HEK293T (cell line): ENCODE measurements around the gene SRMS.
"Not testable (repeated sequence)": the region's sequence is repeated elsewhere in the genome, so short reads cannot be mapped to it uniquely, and the experiment has no call there.

Source experiments
- CTCF ChIA-PET: fragments of 350-600 bp; formaldehyde crosslinking; extraction: SDS; loops from one replicate; lab custom pipeline; 2021; ENCODE audit warnings: antibody characterized with exemption, inconsistent platforms; lab: Yijun Ruan, JAX
- POLR2A ChIA-PET: fragments of 350-600 bp; formaldehyde crosslinking; extraction: SDS; loops from one replicate; lab custom pipeline; 2020; ENCODE audit warnings: antibody characterized with exemption, inconsistent platforms; lab: Yijun Ruan, JAX
- DNase-seq: peaks from one replicate; pipeline ENCODE4 v3.0.0; 2012; ENCODE audit warnings: mixed read lengths; ENCODE audit errors: extremely low spot score
- ARNT ChIP-seq: fragments of 450-650 bp; IDR thresholded peaks from 2 replicates; pipeline ENCODE4 v1.6.1; 2017; ENCODE audit warnings: mild to moderate bottlenecking
- BHLHE40 ChIP-seq: fragments of 450-650 bp; IDR thresholded peaks from 2 replicates; pipeline ENCODE4 v1.6.1; 2016; ENCODE audit warnings: mild to moderate bottlenecking, moderate library complexity, borderline replicate concordance
- CTBP1 ChIP-seq: fragments of 450-650 bp; IDR thresholded peaks from 2 replicates; pipeline ENCODE4 v1.6.1; 2016; ENCODE audit warnings: borderline replicate concordance
- ELF4 ChIP-seq: fragments of 450-650 bp; IDR thresholded peaks from 2 replicates; pipeline ENCODE4 v1.6.1; 2017; ENCODE audit warnings: antibody characterized with exemption
- FOXA1 ChIP-seq: fragments of 450-650 bp; IDR thresholded peaks from 2 replicates; pipeline ENCODE4 v1.6.1; 2016; ENCODE audit warnings: mild to moderate bottlenecking
- FOXK2 ChIP-seq: fragments of 450-650 bp; IDR thresholded peaks from 2 replicates; pipeline ENCODE4 v1.6.1; 2016; ENCODE audit warnings: mild to moderate bottlenecking
- FOXM1 ChIP-seq: fragments of 450-650 bp; IDR thresholded peaks from 2 replicates; pipeline ENCODE4 v1.6.1; 2017; ENCODE audit warnings: mild to moderate bottlenecking, borderline replicate concordance
- HDGF ChIP-seq: fragments of 450-650 bp; IDR thresholded peaks from 2 replicates; pipeline ENCODE4 v1.6.1; 2017; ENCODE audit warnings: antibody characterized with exemption, borderline replicate concordance
- L3MBTL2 ChIP-seq: fragments of 450-650 bp; conservative IDR thresholded peaks from 2 replicates; pipeline ENCODE4 v1.6.1; 2016; ENCODE audit warnings: mild to moderate bottlenecking
- LEF1 ChIP-seq: fragments of 450-650 bp; IDR thresholded peaks from 2 replicates; pipeline ENCODE4 v1.6.1; 2017; ENCODE audit warnings: mild to moderate bottlenecking, borderline replicate concordance
- NFRKB ChIP-seq: fragments of 450-650 bp; IDR thresholded peaks from 2 replicates; pipeline ENCODE4 v1.6.1; 2016; ENCODE audit warnings: mild to moderate bottlenecking, moderate library complexity
- SP1 ChIP-seq: fragments of 450-650 bp; IDR thresholded peaks from 2 replicates; pipeline ENCODE4 v1.6.1; 2017
- SUZ12 ChIP-seq: fragments of 450-650 bp; IDR thresholded peaks from 2 replicates; pipeline ENCODE4 v1.6.1; 2016; ENCODE audit warnings: mild to moderate bottlenecking
- TARDBP ChIP-seq: fragments of 450-650 bp; IDR thresholded peaks from 2 replicates; pipeline ENCODE4 v1.6.1; 2016
- ZNF384 ChIP-seq: fragments of 450-650 bp; IDR thresholded peaks from 2 replicates; pipeline ENCODE4 v1.6.1; 2016
- TF ChIP-seq, protein P1 (sequence below): fragments of 450-650 bp; IDR thresholded peaks from 2 replicates; pipeline ENCODE4 v1.6.1; 2016

SRMS gene

DNA sequence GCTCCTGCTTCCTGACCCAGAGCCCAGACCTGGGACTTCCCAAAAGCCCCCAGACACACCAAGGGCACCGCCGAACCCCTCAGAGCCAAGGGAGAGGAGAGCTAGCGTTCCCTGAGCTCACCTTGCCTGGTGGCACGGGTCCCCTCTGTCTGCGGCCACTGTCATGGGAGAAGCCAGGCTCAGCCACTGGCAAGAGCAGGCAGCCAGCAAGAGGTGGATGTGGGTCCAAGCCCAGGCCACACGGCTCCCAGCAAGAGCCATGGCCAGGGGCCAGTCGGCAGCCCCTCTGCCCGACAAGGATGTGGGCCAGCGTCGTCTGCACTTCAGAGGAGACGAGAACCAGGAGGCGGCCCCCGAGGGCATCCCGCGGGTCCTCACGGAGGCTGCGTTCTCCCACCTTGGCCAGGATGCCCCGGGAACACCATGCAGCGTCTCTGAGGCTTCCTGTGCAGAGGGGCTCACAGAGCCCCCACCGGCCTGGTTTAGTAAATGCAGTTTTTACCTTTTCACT lies 29.1 kb downstream of the SRMS start:
- POLR2A ChIA-PET: no interaction called here
- CTCF ChIA-PET: no interaction called here
- DNase-seq: no peak

DNA sequence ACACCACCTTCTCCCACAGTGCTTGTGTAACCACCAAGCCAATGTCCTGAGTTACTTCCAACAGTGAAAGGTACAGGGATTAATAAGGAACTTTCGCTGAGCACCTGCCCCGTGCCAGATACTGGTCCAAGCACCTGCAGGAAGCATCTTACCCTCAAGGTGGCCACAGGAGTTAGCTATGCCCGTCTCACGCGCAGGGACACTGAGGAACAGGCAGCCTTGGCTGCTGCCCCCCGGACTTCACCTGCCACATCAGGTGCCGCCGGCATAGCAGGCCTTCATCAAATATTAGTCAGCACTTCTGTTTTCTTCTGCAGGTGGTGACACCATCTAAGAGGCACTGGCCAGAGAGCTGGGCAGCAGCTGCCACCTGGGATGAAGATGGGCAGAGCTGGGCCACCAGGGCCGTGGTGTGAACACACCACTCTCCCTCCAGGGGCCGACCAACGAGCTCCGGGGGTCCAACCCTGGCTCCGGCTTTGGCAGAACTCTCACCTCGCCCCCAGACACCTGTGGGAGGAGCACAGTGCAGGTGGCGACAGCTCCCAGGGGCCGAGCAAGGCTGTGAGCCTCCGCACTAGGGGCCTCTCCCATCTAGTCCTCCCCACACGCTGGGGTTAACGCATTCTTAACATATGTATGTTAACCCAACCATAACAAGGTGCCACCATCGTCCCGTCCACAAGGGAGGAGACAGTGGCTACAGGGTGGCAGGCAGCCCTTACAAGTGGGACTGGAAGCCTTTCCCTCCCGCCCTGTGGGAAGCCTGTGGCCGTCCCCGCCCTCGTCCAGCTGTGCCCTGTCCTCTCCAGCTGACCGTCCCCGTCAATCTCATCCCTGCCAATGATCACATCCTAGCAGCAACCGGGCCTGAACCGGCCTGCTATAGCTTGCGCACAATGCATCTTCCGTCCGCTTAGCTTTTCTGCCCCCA lies 29.9 kb downstream of the SRMS start:
- ChIA-PET CTCF (interaction anchor here (1.1 kb wide), 1 partner anchor 21 kb away, joined by 5 read pairs; no protein-coding TSS in a partner anchor), POLR2A (no interaction called here)

More for the DNA sequence above, 29.1 kb downstream of the SRMS start:
- TF ChIP-seq LEF1 (no peak), HDGF (no peak), FOXA1 (no peak), BHLHE40 (no peak), SUZ12 (no peak), SP1 (no peak), TARDBP (no peak), FOXM1 (no peak)
- TF ChIP-seq, protein P1, sequence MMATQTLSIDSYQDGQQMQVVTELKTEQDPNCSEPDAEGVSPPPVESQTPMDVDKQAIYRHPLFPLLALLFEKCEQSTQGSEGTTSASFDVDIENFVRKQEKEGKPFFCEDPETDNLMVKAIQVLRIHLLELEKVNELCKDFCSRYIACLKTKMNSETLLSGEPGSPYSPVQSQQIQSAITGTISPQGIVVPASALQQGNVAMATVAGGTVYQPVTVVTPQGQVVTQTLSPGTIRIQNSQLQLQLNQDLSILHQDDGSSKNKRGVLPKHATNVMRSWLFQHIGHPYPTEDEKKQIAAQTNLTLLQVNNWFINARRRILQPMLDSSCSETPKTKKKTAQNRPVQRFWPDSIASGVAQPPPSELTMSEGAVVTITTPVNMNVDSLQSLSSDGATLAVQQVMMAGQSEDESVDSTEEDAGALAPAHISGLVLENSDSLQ: no peak

DNA sequence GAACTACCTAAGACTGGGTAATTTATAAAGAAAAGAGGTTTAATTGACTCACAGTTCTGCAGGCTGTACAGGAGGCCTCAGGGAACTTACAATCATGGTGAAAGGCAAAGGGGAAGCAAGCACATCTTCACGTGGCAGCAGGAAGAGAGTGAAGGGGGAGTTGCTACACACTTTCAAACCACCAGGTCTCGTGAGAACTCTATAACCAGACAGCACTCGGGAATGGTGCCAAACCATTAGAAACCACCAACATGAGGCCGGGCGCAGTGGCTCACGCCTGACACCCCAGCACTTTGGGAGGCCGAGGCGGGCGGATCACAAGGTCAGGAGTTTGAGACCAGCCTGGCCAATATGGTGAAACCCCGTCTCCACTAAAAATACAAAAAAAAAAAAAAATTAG lies 33.0 kb downstream of the SRMS start:
- POLR2A ChIA-PET, CTCF ChIA-PET, DNase-seq: not testable (repeated sequence)

More for the DNA sequence above, 29.9 kb downstream of the SRMS start:
- TF ChIP-seq BHLHE40: no peak
- no peak for TF ChIP-seq SP1
- no peak for TF ChIP-seq FOXK2
- no peak for TF ChIP-seq TARDBP
- no peak for TF ChIP-seq FOXA1
- TF ChIP-seq ARNT: no peak
- TF ChIP-seq SUZ12: no peak
- TF ChIP-seq L3MBTL2: no peak
- TF ChIP-seq NFRKB: no peak
- TF ChIP-seq FOXM1: no peak
- no peak for DNase-seq

DNA sequence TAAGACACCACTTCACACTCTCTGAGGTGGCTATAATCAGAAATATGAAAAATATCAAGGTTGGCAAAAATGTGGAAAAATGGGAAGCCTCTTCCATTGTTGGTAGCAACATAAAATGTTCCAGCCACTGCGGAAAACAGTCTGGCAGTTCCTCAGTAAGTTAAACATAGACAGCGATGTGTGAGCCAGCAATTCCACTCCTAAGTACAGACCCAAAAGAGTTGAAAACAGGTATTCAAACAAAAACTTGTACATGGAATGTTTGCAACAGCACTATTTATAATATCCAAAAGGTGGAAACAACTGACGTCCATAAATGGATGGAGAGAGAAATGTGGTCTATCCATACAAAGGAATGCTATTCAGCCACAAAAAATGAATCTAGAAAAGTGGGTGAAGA lies 34.3 kb downstream of the SRMS start:
- CTCF ChIA-PET: no interaction called here
- TF ChIP-seq CTBP1: no peak
- TF ChIP-seq, protein P1: no peak
- TF ChIP-seq FOXK2: no peak
- no peak for TF ChIP-seq ZNF384
- TF ChIP-seq FOXM1: no peak
- no peak for TF ChIP-seq LEF1
- TF ChIP-seq ELF4: no peak
- TF ChIP-seq BHLHE40: no peak
- TF ChIP-seq ARNT: no peak
- TF ChIP-seq FOXA1: no peak
- no peak for TF ChIP-seq NFRKB
- TF ChIP-seq L3MBTL2: no peak
- no peak for TF ChIP-seq SP1
- TF ChIP-seq TARDBP: no peak
- TF ChIP-seq HDGF: no peak
- TF ChIP-seq SUZ12: no peak
- POLR2A ChIA-PET: no interaction called here
- no peak for DNase-seq

DNA sequence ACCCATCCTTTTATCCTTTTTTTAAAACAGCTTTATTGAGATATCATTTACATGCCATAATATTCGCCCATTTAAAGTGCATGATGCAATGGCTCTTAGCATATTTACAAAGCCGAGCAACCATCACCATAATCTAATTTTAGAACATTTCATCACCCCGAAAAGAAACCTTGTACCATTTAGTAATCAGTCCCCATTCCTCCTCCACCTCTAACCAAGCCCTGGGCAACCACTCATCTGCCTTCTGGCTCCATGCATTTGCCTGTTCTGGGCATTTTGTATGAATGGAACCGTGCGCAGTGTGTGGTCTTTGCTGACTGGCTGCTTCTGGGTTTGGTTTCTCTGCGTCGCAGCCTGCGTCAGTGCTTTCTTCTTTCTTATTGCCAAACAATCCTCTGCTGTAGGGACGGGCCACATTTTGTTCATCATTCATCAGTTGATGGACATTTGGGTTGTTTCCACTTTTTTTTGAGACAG lies 38.4 kb downstream of the SRMS start:
- POLR2A ChIA-PET: no interaction called here
- DNase-seq: no peak
- CTCF ChIA-PET: no interaction called here
- TF ChIP-seq SP1 (no peak), L3MBTL2 (no peak), LEF1 (no peak), ELF4 (no peak), TARDBP (no peak), SUZ12 (no peak), HDGF (no peak), FOXK2 (no peak)
- TF ChIP-seq, protein P1: no peak

DNA sequence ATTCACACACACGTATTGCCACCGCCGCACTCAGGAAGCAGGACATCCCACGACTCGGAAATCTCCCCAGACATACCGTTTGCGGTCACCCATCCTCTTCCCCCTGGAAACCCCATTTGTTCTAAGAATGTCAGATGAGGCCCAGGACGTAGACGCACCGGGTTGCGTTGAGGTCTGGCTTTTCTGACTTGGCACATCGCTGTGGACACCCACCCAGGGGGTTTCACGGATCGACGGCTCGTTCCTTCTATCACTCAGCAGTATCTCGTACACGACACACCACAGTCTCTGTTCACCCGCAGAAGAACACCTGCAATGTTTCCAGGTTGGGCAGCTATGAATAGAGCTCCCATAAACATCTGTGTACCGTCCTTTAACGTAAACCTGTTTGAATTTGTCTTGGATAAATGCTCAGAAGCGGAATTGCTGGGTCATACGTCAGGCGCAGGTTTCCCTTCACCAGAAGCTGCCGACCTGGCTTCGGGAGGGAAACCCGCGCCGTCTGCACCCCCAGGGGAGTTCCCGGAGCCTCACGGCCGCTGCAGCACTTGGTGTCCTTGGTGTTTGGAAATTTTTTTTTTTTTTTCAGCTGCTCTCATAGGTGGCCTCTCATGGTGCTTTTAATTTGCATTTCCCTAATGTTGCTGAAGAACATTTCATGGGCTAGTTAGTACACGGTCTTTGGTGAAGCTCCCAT lies 39.3 kb downstream of the SRMS start:
- DNase-seq: no peak
- TF ChIP-seq LEF1 (no peak), SP1 (no peak), FOXA1 (no peak), CTBP1 (no peak), NFRKB (no peak), ZNF384 (no peak)
- ChIA-PET POLR2A (interaction anchor here (1.1 kb wide), 1 partner anchor 13 kb away, joined by 3 read pairs; no protein-coding TSS in a partner anchor), CTCF (no interaction called here)
